K562 (cell line): Measurements from ENCODE around the gene KAZN. TPM values are rescaled to one million over a fixed set of nuclear protein-coding genes. Genes with fewer than 3 reads are reported as not detected.

Experiments used
- ATAC-seq: fragments of 200-7000 bp; cut with Tn5 transposase; 3 replicates; pipeline ENCODE4 v1.9.1; 2020; ENCODE audit warnings: moderate library complexity
- BruUV-seq: library from RNA; stranded (reverse); fragments of 400-500 nt; replicated peaks from 2 replicates; lab custom pipeline; 2021; lab: Mats Ljungman, UMichigan
- CTCF ChIA-PET: fragments of 300-600 bp; formaldehyde crosslinking; extraction: SDS; loops from one replicate; lab custom pipeline; 2021; ENCODE audit warnings: low intra/inter-chr PET ratio; lab: Yijun Ruan, JAX
- POLR2A ChIA-PET: fragments of 300-600, 350-650 bp; sonication (Branson Sonifier 250); formaldehyde crosslinking; extraction: SDS; loops from one replicate; lab custom pipeline; 2021; ENCODE audit warnings: antibody characterized with exemption, inconsistent platforms; lab: Yijun Ruan, JAX
- DNase-seq, 4 experiments: peaks; one replicate each; pipeline versions ENCODE4 v3.0.0 to v3.0.0-alpha.2; 2011 to 2018; ENCODE audit warnings: low spot score in 3 of 4, mixed read lengths in 3 of 4; ENCODE audit errors: extremely low read depth in 1 of 4
- FAIRE-seq: peaks from 2 replicates; lab custom pipeline; 2011; peaks lifted over from hg19 to GRCh38; lab: Jason Lieb, UNC
- H2AFZ ChIP-seq: 2 replicates; pipeline ENCODE4 v1.6.0; 2011; ENCODE audit warnings: low read depth, low read length, control low read depth, inconsistent platforms
- H3K27ac ChIP-seq: fragments of 200-600 bp; 3 replicates; pipeline ENCODE4 v1.8.0; 2011; ENCODE audit warnings: low read depth, mild to moderate bottlenecking, control low read depth, inconsistent platforms, low read length, moderate library complexity, mixed read lengths; ENCODE audit errors: extremely low read depth
- H3K27me3 ChIP-seq, 2 experiments: fragments of 300-600 bp in 1 of 2; 2 replicates in 1 of 2; 3 replicates in 1 of 2; pipeline versions ENCODE4 v1.6.0 to v1.8.0; 2011; ENCODE audit warnings: inconsistent platforms in 2 of 2, low read length in 2 of 2, mild to moderate bottlenecking in 1 of 2, mixed read lengths in 1 of 2, moderate library complexity in 1 of 2; ENCODE audit not compliant: control insufficient read depth in 2 of 2, insufficient read depth in 2 of 2
- H3K36me3 ChIP-seq: fragments of 300-600 bp; 3 replicates; pipeline ENCODE4 v1.8.0; 2011; ENCODE audit warnings: mild to moderate bottlenecking, low read length, inconsistent platforms; ENCODE audit not compliant: control insufficient read depth, insufficient read depth
- H3K4me1 ChIP-seq, 2 experiments: fragments of 200-600 bp in 1 of 2; replicated peaks in 1 of 2; 2 replicates in 1 of 2; 3 replicates in 1 of 2; pipeline versions ENCODE4 v1.5.1 to v1.8.0; 2011; ENCODE audit warnings: inconsistent platforms in 2 of 2, low read length in 2 of 2, mild to moderate bottlenecking in 1 of 2, mixed read lengths in 1 of 2, moderate library complexity in 1 of 2; ENCODE audit not compliant: control insufficient read depth in 2 of 2, insufficient read depth in 2 of 2
- H3K4me2 ChIP-seq: 2 replicates; pipeline ENCODE4 v1.6.1; 2011; ENCODE audit warnings: low read length, control low read depth, inconsistent platforms, mixed read lengths; ENCODE audit not compliant: insufficient read depth
- H3K4me3 ChIP-seq: fragments of 200-600 bp; sonication (generic), shearing (Covaris generic); 2 replicates; pipeline ENCODE4 v1.5.1; 2016; ENCODE audit warnings: control low read depth, inconsistent platforms
- H3K79me2 ChIP-seq: fragments of 200-600 bp; 3 replicates; pipeline ENCODE4 v1.8.0; 2011; ENCODE audit warnings: low read length, inconsistent platforms; ENCODE audit not compliant: control insufficient read depth, insufficient read depth
- H3K9ac ChIP-seq, 2 experiments: 2 replicates each; pipeline versions ENCODE4 v1.6.0 to v1.6.1; 2011; ENCODE audit warnings: low read depth in 2 of 2, low read length in 2 of 2, control low read depth in 1 of 2, inconsistent platforms in 1 of 2, mild to moderate bottlenecking in 1 of 2, mixed read lengths in 1 of 2; ENCODE audit not compliant: insufficient read depth in 1 of 2
- H3K9me1 ChIP-seq: one replicate; pipeline ENCODE4 v1.6.0; 2011; ENCODE audit warnings: inconsistent platforms, mild to moderate bottlenecking, low read length, moderate library complexity; ENCODE audit not compliant: control insufficient read depth, insufficient read depth
- H3K9me3 ChIP-seq: replicated peaks from 2 replicates; pipeline ENCODE4 v1.5.1; 2011; ENCODE audit warnings: low read depth, low read length, inconsistent platforms; ENCODE audit not compliant: control insufficient read depth, insufficient read depth
- H4K20me1 ChIP-seq: replicated peaks from 2 replicates; pipeline ENCODE4 v1.6.1; 2011; ENCODE audit warnings: low read length, inconsistent platforms, mixed read lengths; ENCODE audit not compliant: control insufficient read depth, insufficient read depth
- ETV6 ChIP-seq, 3 experiments: fragments of 150-350 bp in 1 of 3; sonication (generic) in 1 of 3; formaldehyde crosslinking in 1 of 3; IDR thresholded peaks; 2 replicates each; pipeline versions ENCODE4 v1.6.1 to v1.8.0; 2014 to 2022; ENCODE audit warnings: borderline replicate concordance in 2 of 3, low read depth in 2 of 3, antibody characterized with exemption in 1 of 3, low read length in 1 of 3, mild to moderate bottlenecking in 1 of 3, missing genetic modification reagents in 1 of 3
- HIVEP1 ChIP-seq: fragments of 250-450 bp; sonication (Bioruptor Pico); IDR thresholded peaks from 2 replicates; pipeline ENCODE4 v1.4.0; 2020; ENCODE audit warnings: mild to moderate bottlenecking
- POLR2G ChIP-seq: fragments of 200-400 bp; formaldehyde crosslinking; IDR thresholded peaks from 2 replicates; pipeline ENCODE4 v1.6.1; 2017; ENCODE audit warnings: low read depth, mild to moderate bottlenecking, antibody characterized with exemption, low read length, moderate library complexity
- TFE3 ChIP-seq: fragments of 450-650 bp; formaldehyde crosslinking; IDR thresholded peaks from 2 replicates; pipeline ENCODE4 v1.4.0; 2020; ENCODE audit warnings: mild to moderate bottlenecking, mixed read lengths
- USF1 ChIP-seq: sonication (generic); formaldehyde crosslinking; IDR thresholded peaks from 2 replicates; pipeline ENCODE4 v1.9.0; 2022; ENCODE audit warnings: mild to moderate bottlenecking, missing genetic modification reagents
- ZFP36 ChIP-seq: fragments of 150-350 bp; IDR thresholded peaks from 2 replicates; pipeline ENCODE4 v1.6.1; 2018; ENCODE audit warnings: low read length, low read depth; ENCODE audit not compliant: partially characterized antibody
- WGBS: fragments of 100-300 bp; shearing (Covaris generic); methylation state at CpG from one replicate; pipeline ENCODE4 v1.1.6; 2016; ENCODE audit warnings: low coverage, mixed read lengths; ENCODE audit not compliant: insufficient coverage; ENCODE audit errors: missing lambda C conversion rate; 5-methylcytosine and 5-hydroxymethylcytosine counted together
- in situ Hi-C: fragments of 300-500 bp; cut with MboI; formaldehyde crosslinking; loops from 4 replicates; pipeline ENCODE4 v1.15.0; 2018; ENCODE audit warnings: inconsistent platforms, mixed read lengths
- intact Hi-C: fragments of 100-400 bp; cut with micrococcal nuclease; formaldehyde crosslinking; loops from 2 replicates; pipeline ENCODE4 v1.14.2; 2022
- polyA plus RNA-seq, 8 experiments: library from polyadenylated mRNA; depleted of rRNA in 4 of 8; stranded (reverse) in 5 of 8; unstranded in 3 of 8; fragments of >200 nt; fragmentation: Nextera tagmentation in 2 of 8; fragmentation: Illumina TruSeq in 1 of 8; extraction: Ambion mirVana in 2 of 8; extraction: Trizol in 1 of 8; gene quantifications; 2 replicates each; pipeline versions ENCODE4 v1.2.1 to v1.2.3, GENCODE V29; 2011 to 2014; ENCODE audit warnings: inconsistent platforms in 1 of 8, missing spikeins in 1 of 8
- total RNA-seq, 7 experiments: library from RNA; depleted of rRNA in 6 of 7; stranded (reverse); fragments of >200 nt in 6 of 7; fragmentation: Illumina TruSeq in 2 of 7; extraction: Trizol in 2 of 7; gene quantifications; 2 replicates each; pipeline versions ENCODE4 v1.2.1 to v1.2.3, GENCODE V29; 2011 to 2021; ENCODE audit warnings: low replicate concordance in 1 of 7

The KAZN gene
- total and polyA plus RNA-seq, 9 of the 15 experiments (the other 6 are each of a cell fraction or from before 2014, with no cell fraction given): 2.1 to 21.6 (median 5.4) TPM

GRCh38 chr1:15056515-15057285 lies 458.2 kb downstream of the KAZN start (continued):
- TF ChIP-seq ETV6 (IDR thresholded peaks at IDR 0.05; ENCODE audit: borderline replicate concordance in 1 of 2, low read depth in 2 of 2, low read length in 1 of 2) (no peak), ETV6 (CRISPR knock-in tag; IDR thresholded peaks at IDR 0.05; ENCODE audit: borderline replicate concordance) (no peak), HIVEP1 (CRISPR knock-in tag) (no peak)

GRCh38 chr1:15057834-15058233 lies 459.3 kb downstream of the KAZN start:
- ATAC-seq: no peak
- no peak overlapping the region for H3K9ac ChIP-seq
- H3K27ac ChIP-seq: no peak overlapping the region
- intact Hi-C loops (no loop called here), in situ Hi-C loops (no loop called here)
- DNase-seq: no peak
- H3K79me2 ChIP-seq: no peaks in the 10 kb centered on the region
- no peak overlapping the region for H3K4me2 ChIP-seq
- CTCF ChIA-PET: no interaction called here
- H3K9me1 ChIP-seq: no peaks in the 10 kb centered on the region
- H3K9me3 ChIP-seq: peaks cover 3% of the 10 kb centered on the region
- no peaks in the 10 kb centered on the region for H3K27me3 ChIP-seq
- WGBS: 74% methylated on average over 3 of the region's 5 CpGs
- no TSS peak for BruUV-seq
- H2AFZ ChIP-seq: no peak overlapping the region
- peaks cover 35% of the 10 kb centered on the region for H3K36me3 ChIP-seq
- no peak for FAIRE-seq
- no peaks in the 10 kb centered on the region; a peak in 1 of 5 replicates for H3K4me1 ChIP-seq
- H3K4me3 ChIP-seq: no peak overlapping the region
- H4K20me1 ChIP-seq: no peaks in the 10 kb centered on the region
- POLR2A ChIA-PET: interaction anchor here (0.6 kb wide), 2 partner anchors 125 to 136 kb away, joined by 3 to 4 read pairs; no protein-coding TSS in a partner anchor
- TF ChIP-seq TFE3 (CRISPR knock-in tag): peak; percentile 41
- no peak for TF ChIP-seq POLR2G
- peak; percentile 96 for TF ChIP-seq ZFP36
- TF ChIP-seq USF1 (CRISPR knock-in tag): peak; percentile 16; the same call in 1 of the 2 replicates
- TF ChIP-seq, all 486 proteins: peak for 3
